Ectodermal cell (in vitro differentiated cells): Measurements from ENCODE around the gene POLD4.

Source experiments
- H3K27ac ChIP-seq: 2 replicates; pipeline ENCODE4 v1.7.0; 2013; ENCODE audit warnings: mild to moderate bottlenecking, low read depth, low read length; ENCODE audit not compliant: insufficient read depth, poor library complexity, severe bottlenecking
- H3K27me3 ChIP-seq: 2 replicates; pipeline ENCODE4 v1.7.0; 2013; ENCODE audit warnings: mild to moderate bottlenecking, low read length; ENCODE audit not compliant: insufficient read depth, control insufficient read depth, poor library complexity, severe bottlenecking
- H3K36me3 ChIP-seq: one replicate; pipeline ENCODE4 v1.7.0; 2013; ENCODE audit warnings: low read length; ENCODE audit not compliant: control insufficient read depth, insufficient read depth
- H3K4me1 ChIP-seq: one replicate; pipeline ENCODE4 v1.7.0; 2013; ENCODE audit warnings: low read length; ENCODE audit not compliant: control insufficient read depth, insufficient read depth
- H3K4me3 ChIP-seq: 2 replicates; pipeline ENCODE4 v1.7.0; 2013; ENCODE audit warnings: low read depth, low read length, control low read depth; ENCODE audit not compliant: insufficient read depth
- H3K9me3 ChIP-seq: 2 replicates; pipeline ENCODE4 v1.7.0; 2013; ENCODE audit warnings: mild to moderate bottlenecking, low read length, moderate library complexity; ENCODE audit not compliant: control insufficient read depth
- WGBS, 2 experiments: methylation state at CpG; one replicate each; pipeline ENCODE4 v1.1.7; 2013; ENCODE audit warnings: missing lambda C conversion rate in 2 of 2; 5-methylcytosine and 5-hydroxymethylcytosine counted together

The POLD4 gene

GRCh38 chr11:67351275-67352005, 1.9 kb downstream of the POLD4 start:
- no peak overlapping the region for H3K27ac ChIP-seq
- WGBS, 2 experiments = 57 to 62% methylated on average over 11 of the region's 11 CpGs
- no peak overlapping the region for H3K4me3 ChIP-seq

GRCh38 chr11:67349928-67350465, 3.3 kb downstream of the POLD4 start:
- WGBS, 2 experiments = 92 to 96% methylated on average over 4 of the region's 4 CpGs
- H3K4me1 ChIP-seq = peaks cover 20% of the 10 kb centered on the region
- H3K4me3 ChIP-seq = no peak overlapping the region
- H3K9me3 ChIP-seq = no peaks in the 10 kb centered on the region
- H3K36me3 ChIP-seq = no peaks in the 10 kb centered on the region
- H3K27me3 ChIP-seq = no peaks in the 10 kb centered on the region
- no peak overlapping the region for H3K27ac ChIP-seq

More at GRCh38 chr11:67351275-67352005, 1.9 kb downstream of the POLD4 start:
- Histone ChIP-seq H3K27me3 (no peaks in the 10 kb centered on the region), H3K4me1 (peaks cover 25% of the 10 kb centered on the region), H3K9me3 (no peaks in the 10 kb centered on the region), H3K36me3 (no peaks in the 10 kb centered on the region)

- WGBS, 2 experiments = 93% methylated on average over 2 of the region's 2 CpGs
- Histone ChIP-seq H3K36me3 (no peaks in the 10 kb centered on the region), H3K4me3 (no peak overlapping the region), H3K9me3 (no peaks in the 10 kb centered on the region), H3K27ac (no peak overlapping the region), H3K4me1 (peaks cover 15% of the 10 kb centered on the region), H3K27me3 (no peaks in the 10 kb centered on the region)
Measured at GRCh38 chr11:67349457-67349856, 3.9 kb downstream of the POLD4 start.

- Histone ChIP-seq H3K27me3 (no peaks in the 10 kb centered on the region), H3K4me1 (peaks cover 10% of the 10 kb centered on the region), H3K9me3 (no peaks in the 10 kb centered on the region), H3K36me3 (no peaks in the 10 kb centered on the region), H3K4me3 (no peak overlapping the region), H3K27ac (no peak overlapping the region)
- 65 to 73% methylated on average over 5 of the region's 5 CpGs for WGBS, 2 experiments
Measured at GRCh38 chr11:67349036-67349435, 4.3 kb downstream of the POLD4 start.

GRCh38 chr11:67347964-67348749, 5.2 kb downstream of the POLD4 start:
- Histone ChIP-seq H3K27me3 (no peaks in the 10 kb centered on the region), H3K27ac (no peak overlapping the region), H3K4me3 (no peak overlapping the region), H3K4me1 (peaks cover 7% of the 10 kb centered on the region), H3K9me3 (no peaks in the 10 kb centered on the region), H3K36me3 (no peaks in the 10 kb centered on the region)
- WGBS, 2 experiments = 90 to 91% methylated on average over 11 of the region's 11 CpGs

DNA sequence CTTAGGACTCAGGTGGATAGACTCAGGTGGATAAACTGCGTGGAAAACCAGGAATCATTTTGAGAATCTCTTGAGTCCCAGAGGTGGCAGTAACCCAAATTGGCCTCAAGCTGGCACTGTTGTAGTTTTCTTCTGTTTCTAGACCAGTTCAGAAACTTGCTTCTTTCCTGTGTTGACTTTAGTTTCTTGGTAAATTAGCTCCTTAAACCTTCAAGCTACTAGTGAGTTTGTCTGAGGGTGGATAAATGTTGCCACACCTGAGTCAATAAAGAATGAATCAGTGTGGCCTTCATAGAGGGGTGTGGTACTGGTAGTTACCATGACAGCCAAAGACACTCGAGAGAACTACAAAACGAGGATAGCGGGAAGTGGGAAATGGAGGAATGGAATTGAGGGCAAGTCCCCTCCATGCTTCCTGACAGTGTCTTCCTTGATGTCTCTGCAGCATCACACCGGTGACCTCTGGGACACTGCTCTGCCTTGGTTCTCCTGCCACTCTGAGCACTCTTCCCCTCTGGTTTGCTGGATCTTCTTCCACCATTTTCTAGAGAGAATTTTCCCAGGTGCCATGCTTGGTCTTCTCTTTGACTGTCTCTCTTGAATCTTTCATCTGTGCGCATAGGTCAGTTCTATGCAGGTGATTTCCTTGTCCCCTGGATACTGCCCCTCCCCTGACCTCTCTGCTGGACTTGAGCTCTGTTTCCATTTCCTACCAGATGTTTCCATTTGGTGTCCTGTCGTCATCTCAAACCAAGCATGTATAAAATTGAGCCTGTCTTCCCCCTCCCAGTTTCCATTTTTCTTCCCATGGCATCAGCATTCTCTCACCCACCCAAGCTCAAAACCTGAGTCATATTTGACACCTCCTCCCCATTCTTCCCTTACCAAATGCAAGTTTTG, 7.2 kb downstream of the POLD4 start:
- Histone ChIP-seq H3K27ac (no peak overlapping the region), H3K27me3 (no peaks in the 10 kb centered on the region), H3K4me1 (no peaks in the 10 kb centered on the region), H3K9me3 (no peaks in the 10 kb centered on the region), H3K4me3 (no peak overlapping the region), H3K36me3 (no peaks in the 10 kb centered on the region)
- WGBS, 2 experiments = 77 to 80% methylated on average over 7 of the region's 7 CpGs

DNA sequence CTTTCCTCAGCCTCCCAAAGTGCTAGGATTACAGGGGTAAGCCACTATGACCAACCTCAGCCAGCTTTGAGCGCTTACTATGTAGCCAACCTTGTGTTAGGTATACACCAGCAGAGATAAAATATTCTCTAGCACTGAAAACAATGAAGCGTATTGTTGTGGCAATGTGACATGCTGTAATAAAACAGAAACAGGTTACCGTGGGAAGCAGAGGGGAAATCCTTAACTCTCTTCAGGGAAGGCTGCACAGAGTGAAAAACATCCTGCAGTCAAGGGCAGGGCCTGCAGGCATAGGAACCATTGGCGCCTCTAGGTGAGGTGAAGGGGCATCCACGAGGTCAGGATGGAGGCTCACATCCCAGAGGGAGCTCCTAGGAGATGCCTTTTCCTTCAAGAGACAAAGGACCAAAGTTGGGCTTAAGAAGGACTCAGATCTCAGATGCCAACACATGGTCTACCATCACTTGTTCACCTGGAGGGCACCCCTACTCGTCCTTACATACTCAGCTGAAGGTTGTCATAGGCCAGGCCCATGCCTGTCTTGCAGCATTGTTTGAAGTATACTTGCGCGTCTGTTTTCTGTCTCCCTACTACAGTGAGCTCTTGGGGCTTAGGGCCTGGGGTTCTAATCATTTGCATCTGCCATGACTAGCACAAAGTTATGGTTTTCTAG, 8.0 kb downstream of the POLD4 start:
- Histone ChIP-seq H3K27ac (no peak overlapping the region), H3K36me3 (no peaks in the 10 kb centered on the region), H3K4me3 (no peak overlapping the region), H3K27me3 (no peaks in the 10 kb centered on the region), H3K9me3 (no peaks in the 10 kb centered on the region), H3K4me1 (no peaks in the 10 kb centered on the region)
- 87 to 90% methylated on average over 8 of the region's 8 CpGs for WGBS, 2 experiments

DNA sequence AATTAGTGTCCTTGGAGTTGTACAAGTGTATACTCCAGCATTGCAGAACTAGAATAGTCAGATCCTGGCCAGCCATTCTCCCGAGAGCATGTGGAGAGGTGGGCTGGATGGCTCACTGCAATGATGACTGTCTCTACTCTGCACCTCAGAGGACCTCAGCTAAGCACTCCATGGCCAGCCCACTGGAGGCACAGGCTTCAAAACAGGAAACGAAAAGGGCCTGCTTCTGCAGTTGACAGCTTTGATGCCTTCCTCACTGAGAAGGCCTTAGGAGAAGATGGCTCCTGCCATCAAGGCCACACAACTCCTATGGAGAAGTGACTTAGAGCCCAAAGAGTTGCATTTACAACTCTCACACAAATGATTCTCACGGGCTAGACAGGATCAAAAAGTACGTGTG, 9.1 kb downstream of the POLD4 start:
- Histone ChIP-seq H3K4me3 (no peak overlapping the region), H3K4me1 (no peaks in the 10 kb centered on the region), H3K27me3 (no peaks in the 10 kb centered on the region), H3K27ac (no peak overlapping the region), H3K9me3 (no peaks in the 10 kb centered on the region), H3K36me3 (no peaks in the 10 kb centered on the region)
- 84 to 90% methylated on average over 4 of the region's 4 CpGs for WGBS, 2 experiments

GRCh38 chr11:67337257-67337656, 16.1 kb downstream of the POLD4 start:
- H3K4me1 ChIP-seq = no peaks in the 10 kb centered on the region
- 95 to 97% methylated on average over 2 to 3 of the region's 3 CpGs for WGBS, 2 experiments
- H3K36me3 ChIP-seq = no peaks in the 10 kb centered on the region
- no peak overlapping the region for H3K4me3 ChIP-seq
- H3K27me3 ChIP-seq = no peaks in the 10 kb centered on the region
- no peak overlapping the region for H3K27ac ChIP-seq
- H3K9me3 ChIP-seq = no peaks in the 10 kb centered on the region
